Measurements from ENCODE around the gene TTLL9.

The TTLL9 gene

DNA sequence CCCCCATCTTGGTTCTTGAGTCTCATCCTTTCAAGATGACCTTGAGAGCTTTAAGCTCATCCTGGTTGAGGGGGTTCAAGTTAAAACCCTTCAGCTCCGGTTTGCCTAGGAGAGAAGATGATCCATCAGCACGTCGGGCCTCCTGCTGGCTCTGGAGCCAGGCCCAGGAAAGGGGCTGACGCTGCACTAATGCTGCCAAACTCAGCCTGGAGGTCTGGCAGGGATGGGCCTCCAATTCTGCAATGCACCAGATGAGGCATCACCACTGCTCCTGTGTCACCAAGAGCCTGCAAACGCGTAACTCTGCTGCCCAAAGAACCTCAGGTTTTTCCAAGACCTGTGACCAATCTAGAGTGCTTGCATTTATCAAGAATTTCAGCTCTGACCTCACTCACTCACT, 75.4 kb downstream of the TTLL9 start:
- Histone ChIP-seq H3K9me3 (ENCODE audit: severe bottlenecking) (no peaks in the 10 kb centered on the region), H3K27ac (no peak overlapping the region), H3K36me3 (peaks cover 73% of the 10 kb centered on the region), H3K27me3 (ENCODE audit: insufficient read depth, low read depth, severe bottlenecking) (no peaks in the 10 kb centered on the region), H3K4me3 (ENCODE audit: low read depth, low read length) (no peak overlapping the region)
- DNase-seq = no peak
- TF ChIP-seq, protein P1, sequence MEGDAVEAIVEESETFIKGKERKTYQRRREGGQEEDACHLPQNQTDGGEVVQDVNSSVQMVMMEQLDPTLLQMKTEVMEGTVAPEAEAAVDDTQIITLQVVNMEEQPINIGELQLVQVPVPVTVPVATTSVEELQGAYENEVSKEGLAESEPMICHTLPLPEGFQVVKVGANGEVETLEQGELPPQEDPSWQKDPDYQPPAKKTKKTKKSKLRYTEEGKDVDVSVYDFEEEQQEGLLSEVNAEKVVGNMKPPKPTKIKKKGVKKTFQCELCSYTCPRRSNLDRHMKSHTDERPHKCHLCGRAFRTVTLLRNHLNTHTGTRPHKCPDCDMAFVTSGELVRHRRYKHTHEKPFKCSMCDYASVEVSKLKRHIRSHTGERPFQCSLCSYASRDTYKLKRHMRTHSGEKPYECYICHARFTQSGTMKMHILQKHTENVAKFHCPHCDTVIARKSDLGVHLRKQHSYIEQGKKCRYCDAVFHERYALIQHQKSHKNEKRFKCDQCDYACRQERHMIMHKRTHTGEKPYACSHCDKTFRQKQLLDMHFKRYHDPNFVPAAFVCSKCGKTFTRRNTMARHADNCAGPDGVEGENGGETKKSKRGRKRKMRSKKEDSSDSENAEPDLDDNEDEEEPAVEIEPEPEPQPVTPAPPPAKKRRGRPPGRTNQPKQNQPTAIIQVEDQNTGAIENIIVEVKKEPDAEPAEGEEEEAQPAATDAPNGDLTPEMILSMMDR (IDR thresholded peaks at IDR 0.05; ENCODE audit: low read depth, low read length) = no peak

DNA sequence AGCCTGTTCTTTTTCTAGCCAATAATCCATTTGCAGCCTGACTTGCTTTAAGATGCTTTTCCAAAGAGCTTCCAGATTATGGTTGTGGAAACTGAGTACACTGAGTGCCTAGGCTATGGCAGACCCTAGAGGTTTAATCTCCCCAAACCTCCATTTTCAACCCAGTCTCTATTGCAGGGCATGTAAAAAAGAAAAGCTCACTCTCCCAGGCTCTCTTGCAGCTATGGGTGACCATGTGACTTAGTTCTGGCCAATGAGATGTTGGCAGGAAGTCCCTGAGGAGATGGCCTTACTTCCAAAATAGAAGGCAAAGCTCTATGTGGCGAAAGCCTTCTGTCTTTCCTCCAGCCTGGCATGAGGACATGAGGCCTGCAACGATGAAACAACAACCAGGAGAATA, 77.6 kb downstream of the TTLL9 start:
- no peak overlapping the region for H3K4me3 ChIP-seq (ENCODE audit: low read depth, low read length)
- DNase-seq = no peak
- no peak overlapping the region for H3K27ac ChIP-seq
- no peaks in the 10 kb centered on the region for H3K27me3 ChIP-seq (ENCODE audit: insufficient read depth, low read depth, severe bottlenecking)
- peaks cover 77% of the 10 kb centered on the region for H3K36me3 ChIP-seq
- TF ChIP-seq, protein P1 (IDR thresholded peaks at IDR 0.05; ENCODE audit: low read depth, low read length) = no peak
- no peaks in the 10 kb centered on the region for H3K9me3 ChIP-seq (ENCODE audit: severe bottlenecking)

DNA sequence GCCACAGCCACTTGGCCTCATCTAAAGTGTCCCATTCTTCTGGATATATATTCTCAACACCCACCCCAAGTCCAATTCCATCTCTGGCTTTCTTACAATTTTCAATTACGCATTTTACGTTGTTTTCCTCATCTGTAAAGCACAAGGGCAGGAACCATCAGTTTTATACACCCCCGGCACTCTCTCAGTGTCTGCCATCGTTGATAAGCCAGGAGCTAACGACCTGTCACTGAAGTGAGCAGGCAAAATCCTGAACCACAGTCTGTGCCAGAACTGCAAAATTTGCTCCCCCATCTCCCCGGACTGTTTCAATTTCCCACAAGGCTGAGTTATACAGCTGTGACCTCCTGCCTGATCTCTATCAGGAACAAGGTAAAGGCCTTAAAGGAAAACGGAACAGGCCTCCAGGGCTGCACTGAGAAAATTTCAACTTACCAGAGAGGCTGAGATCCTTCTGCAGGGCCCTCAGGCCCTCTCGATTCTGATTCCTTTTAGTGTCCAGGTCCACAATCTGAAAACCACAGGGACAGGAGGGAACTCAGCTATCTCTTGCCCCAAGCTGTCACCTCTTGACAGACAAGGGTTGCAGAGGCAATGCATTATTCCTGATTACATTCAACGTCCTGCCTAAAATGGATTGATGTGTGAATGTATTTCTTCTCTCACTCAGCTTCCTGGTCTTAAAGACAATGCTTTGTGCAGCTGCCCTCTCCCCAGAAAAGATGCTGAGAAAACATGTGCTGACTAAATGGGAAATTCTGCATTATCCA, 79.6 kb downstream of the TTLL9 start:
- no peak overlapping the region for H3K27ac ChIP-seq
- peaks cover 61% of the 10 kb centered on the region for H3K36me3 ChIP-seq
- H3K9me3 ChIP-seq (ENCODE audit: severe bottlenecking) = no peaks in the 10 kb centered on the region
- no peak for DNase-seq
- H3K27me3 ChIP-seq (ENCODE audit: insufficient read depth, low read depth, severe bottlenecking) = no peaks in the 10 kb centered on the region
- H3K4me3 ChIP-seq (ENCODE audit: low read depth, low read length) = no peak overlapping the region
- TF ChIP-seq, protein P1 (IDR thresholded peaks at IDR 0.05; ENCODE audit: low read depth, low read length) = no peak

DNA sequence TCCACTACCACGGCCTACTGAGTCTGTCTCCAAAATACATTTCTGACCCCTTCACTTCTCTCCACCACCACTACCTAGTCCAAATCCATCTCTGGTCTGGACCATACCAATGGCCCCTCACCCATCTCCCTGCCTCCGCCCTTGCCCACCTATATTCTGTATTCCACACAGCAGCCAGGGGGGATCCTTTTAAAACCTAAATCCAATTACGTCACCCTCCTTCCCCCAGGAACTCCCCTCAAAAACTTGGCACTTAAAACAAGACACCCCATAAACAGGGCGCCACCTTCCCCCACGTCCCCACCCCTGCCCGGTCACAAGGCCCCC, 80.7 kb downstream of the TTLL9 start:
- H3K9me3 ChIP-seq (ENCODE audit: severe bottlenecking) = no peaks in the 10 kb centered on the region
- H3K4me3 ChIP-seq (ENCODE audit: low read depth, low read length) = peak overlapping the region; percentile 95
- DNase-seq = no peak
- TF ChIP-seq, protein P1 (IDR thresholded peaks at IDR 0.05; ENCODE audit: low read depth, low read length) = no peak
- peaks cover 50% of the 10 kb centered on the region for H3K36me3 ChIP-seq
- no peaks in the 10 kb centered on the region for H3K27me3 ChIP-seq (ENCODE audit: insufficient read depth, low read depth, severe bottlenecking)
- peak overlapping the region; percentile 90 for H3K27ac ChIP-seq

DNA sequence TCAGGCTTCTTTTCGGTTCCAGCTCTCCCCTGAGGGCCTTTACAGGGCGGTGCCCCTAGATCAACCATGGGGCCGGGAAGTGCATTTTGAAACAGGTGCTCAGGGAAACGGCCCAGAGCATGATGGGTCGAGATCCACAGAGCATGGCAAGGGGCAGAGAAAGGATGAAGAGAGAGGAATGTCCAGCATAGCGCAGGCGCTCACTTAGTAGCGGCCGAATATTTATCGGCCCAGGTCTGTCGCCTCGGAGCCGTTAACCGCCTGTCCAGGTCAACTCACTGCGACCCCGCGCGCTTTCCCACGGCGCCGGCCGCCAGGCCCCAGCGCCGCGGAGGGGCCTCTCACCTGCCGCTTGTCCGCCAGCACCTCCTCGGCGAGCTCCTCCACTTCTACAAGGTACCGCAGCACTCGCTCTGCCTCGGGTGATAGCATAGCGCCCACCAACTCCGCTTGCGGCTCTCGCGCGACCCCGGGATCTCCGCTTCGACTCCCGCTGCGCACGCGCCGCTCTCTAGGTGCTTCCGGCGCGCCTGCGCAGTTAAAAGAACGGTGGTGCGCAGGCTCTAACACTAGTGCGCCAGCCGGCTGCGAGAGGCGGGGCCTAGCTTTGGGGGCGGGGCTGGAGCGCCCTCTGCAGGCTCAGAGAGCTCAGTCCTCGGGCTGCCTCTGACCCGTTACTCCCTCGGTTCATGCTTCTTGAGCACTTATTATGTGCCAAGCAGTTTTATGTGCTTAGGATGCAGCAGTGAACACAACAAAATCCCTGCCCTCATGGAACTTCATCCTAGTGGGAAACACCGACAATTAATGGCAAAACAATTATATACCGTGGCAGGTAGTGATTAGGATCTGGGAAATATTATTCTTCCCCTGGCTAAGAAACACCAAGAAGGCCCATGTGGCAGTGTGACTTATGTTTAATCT, 81.4 kb downstream of the TTLL9 start, which contains the start of gene PDRG1:
TSS of gene PDRG1 (minus strand) at position 517 of the 924 bp plus-strand sequence. CDS start at position 432, 85 bp downstream.
- Histone ChIP-seq H3K4me3 (ENCODE audit: low read depth, low read length) (peak within 1 kb of the TSS; percentile 95), H3K27ac (peak within 1 kb of the TSS; percentile 90), H3K36me3 (peaks cover 44% of the 10 kb centered on the region), H3K9me3 (ENCODE audit: severe bottlenecking) (no peaks in the 10 kb centered on the region), H3K27me3 (ENCODE audit: insufficient read depth, low read depth, severe bottlenecking) (no peaks in the 10 kb centered on the region)
- DNase-seq = peak; percentile 95
- TF ChIP-seq, protein P1 (IDR thresholded peaks at IDR 0.05; ENCODE audit: low read depth, low read length) = peak; percentile 93

All from WERI-Rb-1 (cell line).